Islet precursor cell (in vitro differentiated cells): ENCODE data around the gene DEPDC5.

Experiments
- DNase-seq: peaks from one replicate; pipeline ENCODE4 v3.0.0-alpha.2; 2018

Gene DEPDC5

GRCh38 chr22:31857247-31857646, 103.4 kb downstream of the DEPDC5 start:
- DNase-seq: peak; percentile 96

GRCh38 chr22:31861226-31861840, 107.5 kb downstream of the DEPDC5 start:
- no peak for DNase-seq

GRCh38 chr22:31866918-31867317, 113.1 kb downstream of the DEPDC5 start:
- DNase-seq: no peak

GRCh38 chr22:31867386-31868153, 113.8 kb downstream of the DEPDC5 start:
- no peak for DNase-seq

GRCh38 chr22:31869739-31870138, 115.9 kb downstream of the DEPDC5 start:
- no peak for DNase-seq

GRCh38 chr22:31870890-31871289, 117.1 kb downstream of the DEPDC5 start:
- no peak for DNase-seq

GRCh38 chr22:31871480-31871879, 117.7 kb downstream of the DEPDC5 start:
- no peak for DNase-seq

GRCh38 chr22:31872209-31872608, 118.4 kb downstream of the DEPDC5 start:
- no peak for DNase-seq

- DNase-seq: no peak
Measured at GRCh38 chr22:31874821-31875220, 121.0 kb downstream of the DEPDC5 start.

GRCh38 chr22:31876156-31876920, 122.5 kb downstream of the DEPDC5 start:
- no peak for DNase-seq

GRCh38 chr22:31879585-31879984, 125.8 kb downstream of the DEPDC5 start:
- no peak for DNase-seq

GRCh38 chr22:31881200-31881599, 127.4 kb downstream of the DEPDC5 start:
- DNase-seq: no peak

- no peak for DNase-seq
Measured at GRCh38 chr22:31881865-31882264, 128.0 kb downstream of the DEPDC5 start.

GRCh38 chr22:31882971-31883370, 129.2 kb downstream of the DEPDC5 start:
- no peak for DNase-seq

- DNase-seq: no peak
Measured at GRCh38 chr22:31883989-31884388, 130.2 kb downstream of the DEPDC5 start.

GRCh38 chr22:31891366-31892079, 137.7 kb downstream of the DEPDC5 start:
- DNase-seq: no peak

GRCh38 chr22:31892080-31892433, 138.2 kb downstream of the DEPDC5 start:
- no peak for DNase-seq

GRCh38 chr22:31893460-31893859, 139.6 kb downstream of the DEPDC5 start:
- DNase-seq: no peak

- DNase-seq: no peak
Measured at GRCh38 chr22:31895411-31896123, 141.7 kb downstream of the DEPDC5 start.

- DNase-seq: no peak
Measured at GRCh38 chr22:31896472-31896871, 142.7 kb downstream of the DEPDC5 start.

- DNase-seq: peak; percentile 62
Measured at GRCh38 chr22:31897842-31898805, 144.3 kb downstream of the DEPDC5 start.
